Measurements from ENCODE around the gene CBX4.

GRCh38 chr17:79859676-79860615 is 20.7 kb upstream of the CBX4 start:
- TF ChIP-seq CTCF (IDR thresholded peaks at IDR 0.05) (no peak), EP300 (IDR thresholded peaks at IDR 0.05) (no peak), POLR2A (IDR thresholded peaks at IDR 0.05) (no peak)
